ENCODE data around the gene SPAG9. TPM values are rescaled to one million over a fixed set of nuclear protein-coding genes. Genes with fewer than 3 reads are reported as not detected.

Gene SPAG9
- total RNA-seq, 1 experiment from 2014 or later = 54.3 TPM

GRCh38 chr17:50957600-50958575 lies 162.8 kb downstream of the SPAG9 start:
- H3K23me2 ChIP-seq (ENCODE audit: insufficient read length, low read depth, low read length, poor library complexity, severe bottlenecking) = no peaks in the 10 kb centered on the region
- no peak for DNase-seq
- H3K9ac ChIP-seq (ENCODE audit: extremely low read depth, insufficient read length, low read length) = no peak overlapping the region
- Mint-ChIP-seq H3K4me1 (peaks cover 28% of the 10 kb centered on the region in 2 experiments), H3K9me3 (no peaks in the 10 kb centered on the region), H3K36me3 (ENCODE audit: insufficient read depth in 1 of 3, low read depth in 3 of 3) (no peaks in the 10 kb centered on the region), H3K27ac (peak overlapping the region in 1 of 3 experiments; percentile 29; a peak in 2 of 7 replicates), H3K27me3 (ENCODE audit: low read depth) (no peaks in the 10 kb centered on the region), H3K4me3 (no peak overlapping the region)
- H2BK5ac ChIP-seq (ENCODE audit: insufficient read length, low read length) = no peak overlapping the region
- no peak overlapping the region for H3K56ac ChIP-seq (ENCODE audit: insufficient read length, low read depth, low read length)
- H3K27me3 ChIP-seq (ENCODE audit: insufficient read depth, low read length) = no peaks in the 10 kb centered on the region
- no peak overlapping the region for H4K5ac ChIP-seq (ENCODE audit: insufficient read length, low read depth, low read length)
- H3K79me2 ChIP-seq (ENCODE audit: insufficient read depth, low read length) = no peaks in the 10 kb centered on the region
- H3K23ac ChIP-seq (ENCODE audit: insufficient read length, low read depth, low read length) = no peak overlapping the region
- no peak overlapping the region for H3K18ac ChIP-seq (ENCODE audit: insufficient read length, low read depth, low read length)
- no peak overlapping the region for H2AK5ac ChIP-seq (ENCODE audit: insufficient read length, low read length)
- no peaks in the 10 kb centered on the region for H4K20me1 ChIP-seq (ENCODE audit: control insufficient read depth, insufficient read depth, insufficient read length)
- no peak overlapping the region for H2BK120ac ChIP-seq (ENCODE audit: low read depth, low read length, poor library complexity, severe bottlenecking)
- H2BK20ac ChIP-seq (ENCODE audit: low read depth, low read length, poor library complexity, severe bottlenecking) = no peak overlapping the region
- H2AFZ ChIP-seq (ENCODE audit: low read length) = no peak overlapping the region
- H4K8ac ChIP-seq (replicated peaks; ENCODE audit: insufficient read length, low read depth, low read length) = no peak overlapping the region
- H2BK12ac ChIP-seq (ENCODE audit: insufficient read length, low read depth, low read length) = no peak overlapping the region
- H4K91ac ChIP-seq (ENCODE audit: insufficient read length, low read depth, low read length) = no peak overlapping the region
- no peak for TF ChIP-seq CTCF (conservative IDR thresholded peaks at IDR 0.05)
- H3K4ac ChIP-seq (ENCODE audit: low read depth, low read length) = no peak overlapping the region
- H3K9me3 ChIP-seq (ENCODE audit: control insufficient read depth, low read depth, low read length) = no peaks in the 10 kb centered on the region
- H2BK15ac ChIP-seq (ENCODE audit: low read depth, low read length) = no peak overlapping the region
- no peak overlapping the region for H3T11ph ChIP-seq (ENCODE audit: low read length)
- peaks cover 3% of the 10 kb centered on the region; the same call in 1 of the 2 replicates for H3K4me1 ChIP-seq (ENCODE audit: insufficient read depth, low read length)
- no peak overlapping the region for H3K27ac ChIP-seq (ENCODE audit: insufficient read length, low read depth, low read length)
- no CpG with 5 or more reads among the region's 15 CpGs for WGBS (ENCODE audit: extremely low coverage, insufficient read length, low lambda C conversion rate)
- no peaks in the 10 kb centered on the region for H3K79me1 ChIP-seq (ENCODE audit: insufficient read depth, low read depth, low read length, poor library complexity, severe bottlenecking)
- H3K4me2 ChIP-seq (ENCODE audit: insufficient read depth, insufficient read length, low read length) = no peak overlapping the region
- H3K14ac ChIP-seq (ENCODE audit: insufficient read depth, low read length) = no peak overlapping the region

Measured in H9 (cell line).